ENCODE data around the gene MTG2.

DNA sequence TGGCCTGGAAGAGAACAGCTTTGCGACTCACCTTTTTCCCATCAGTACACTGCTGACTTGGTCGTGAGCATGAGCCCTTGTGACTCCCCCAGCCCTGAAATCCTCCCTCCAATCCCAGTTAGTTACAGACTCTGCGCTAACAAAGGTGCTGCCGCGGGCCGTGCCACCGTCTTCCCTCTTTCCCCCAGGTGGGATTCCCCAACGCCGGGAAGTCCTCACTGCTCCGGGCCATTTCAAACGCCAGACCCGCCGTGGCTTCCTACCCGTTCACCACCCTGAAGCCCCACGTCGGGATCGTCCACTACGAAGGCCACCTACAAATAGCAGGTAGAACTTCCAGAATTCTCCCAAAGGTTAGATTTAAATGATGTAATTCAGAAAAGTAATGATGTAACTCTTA lies 16.1 kb downstream of the MTG2 start:
- TF ChIP-seq, protein P1, sequence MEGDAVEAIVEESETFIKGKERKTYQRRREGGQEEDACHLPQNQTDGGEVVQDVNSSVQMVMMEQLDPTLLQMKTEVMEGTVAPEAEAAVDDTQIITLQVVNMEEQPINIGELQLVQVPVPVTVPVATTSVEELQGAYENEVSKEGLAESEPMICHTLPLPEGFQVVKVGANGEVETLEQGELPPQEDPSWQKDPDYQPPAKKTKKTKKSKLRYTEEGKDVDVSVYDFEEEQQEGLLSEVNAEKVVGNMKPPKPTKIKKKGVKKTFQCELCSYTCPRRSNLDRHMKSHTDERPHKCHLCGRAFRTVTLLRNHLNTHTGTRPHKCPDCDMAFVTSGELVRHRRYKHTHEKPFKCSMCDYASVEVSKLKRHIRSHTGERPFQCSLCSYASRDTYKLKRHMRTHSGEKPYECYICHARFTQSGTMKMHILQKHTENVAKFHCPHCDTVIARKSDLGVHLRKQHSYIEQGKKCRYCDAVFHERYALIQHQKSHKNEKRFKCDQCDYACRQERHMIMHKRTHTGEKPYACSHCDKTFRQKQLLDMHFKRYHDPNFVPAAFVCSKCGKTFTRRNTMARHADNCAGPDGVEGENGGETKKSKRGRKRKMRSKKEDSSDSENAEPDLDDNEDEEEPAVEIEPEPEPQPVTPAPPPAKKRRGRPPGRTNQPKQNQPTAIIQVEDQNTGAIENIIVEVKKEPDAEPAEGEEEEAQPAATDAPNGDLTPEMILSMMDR (IDR thresholded peaks at IDR 0.05; ENCODE audit: low read depth, low read length) = no peak
- TF ChIP-seq POLR2A (IDR thresholded peaks at IDR 0.05; ENCODE audit: extremely low read depth, insufficient read length) (no peak), MYC (IDR thresholded peaks at IDR 0.05; ENCODE audit: low read depth, low read length) (no peak)
- TF ChIP-seq, protein P2, sequence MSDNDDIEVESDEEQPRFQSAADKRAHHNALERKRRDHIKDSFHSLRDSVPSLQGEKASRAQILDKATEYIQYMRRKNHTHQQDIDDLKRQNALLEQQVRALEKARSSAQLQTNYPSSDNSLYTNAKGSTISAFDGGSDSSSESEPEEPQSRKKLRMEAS (IDR thresholded peaks at IDR 0.05; ENCODE audit: low read depth, low read length) = no peak

Data from NB4 (cell line).